Stimulated activated CD4-positive, alpha-beta T cell treated with anti-CD3 and anti-CD28 coated beads, Interleukin-4, amount 100 ng/mL, for 48 hours (primary cell): ENCODE results near the gene SLC39A9.
"Not testable (repeated sequence)": the region's sequence is repeated elsewhere in the genome, so short reads cannot be mapped to it uniquely, and the experiment has no call there.

Experiments used
- DNase-seq, 2 donors: peaks; one replicate each; pipeline ENCODE4 v3.0.0-alpha.2; 2020; ENCODE audit warnings: low read depth in 2 of 2

SLC39A9 gene

GRCh38 chr14:69368381-69368780, 30.1 kb upstream of the SLC39A9 start:
- no peak for DNase-seq

GRCh38 chr14:69370061-69370460, 28.4 kb upstream of the SLC39A9 start:
- no peak for DNase-seq

GRCh38 chr14:69372146-69372545, 26.3 kb upstream of the SLC39A9 start:
- DNase-seq = no peak

GRCh38 chr14:69373104-69373503, 25.4 kb upstream of the SLC39A9 start:
- DNase-seq = no peak

- DNase-seq = no peak
Observed at GRCh38 chr14:69374235-69374634, 24.3 kb upstream of the SLC39A9 start.

GRCh38 chr14:69375182-69375581, 23.3 kb upstream of the SLC39A9 start:
- no peak for DNase-seq

- no peak for DNase-seq
Observed at GRCh38 chr14:69375722-69376121, 22.8 kb upstream of the SLC39A9 start.

GRCh38 chr14:69376439-69376838, 22.1 kb upstream of the SLC39A9 start:
- no peak for DNase-seq

GRCh38 chr14:69378274-69378673, 20.2 kb upstream of the SLC39A9 start:
- no peak for DNase-seq

- no peak for DNase-seq
Observed at GRCh38 chr14:69387311-69387710, 11.2 kb upstream of the SLC39A9 start.

- DNase-seq = not testable (repeated sequence)
Observed at GRCh38 chr14:69391400-69391799, 7.1 kb upstream of the SLC39A9 start.

- DNase-seq = no peak
Observed at GRCh38 chr14:69392481-69392880, 6.0 kb upstream of the SLC39A9 start.

- no peak for DNase-seq
Observed at GRCh38 chr14:69395929-69396328, 2.6 kb upstream of the SLC39A9 start.

- no peak for DNase-seq
Observed at GRCh38 chr14:69398818-69399210, 322 bp downstream of the SLC39A9 start.

GRCh38 chr14:69399750-69400149, 1.3 kb downstream of the SLC39A9 start:
- DNase-seq = no peak

- no peak for DNase-seq
Observed at GRCh38 chr14:69400154-69400553, 1.7 kb downstream of the SLC39A9 start.

GRCh38 chr14:69401841-69402240, 3.3 kb downstream of the SLC39A9 start:
- DNase-seq = no peak

GRCh38 chr14:69404478-69404877, 6.0 kb downstream of the SLC39A9 start:
- DNase-seq = no peak

- DNase-seq = no peak
Observed at GRCh38 chr14:69404883-69405282, 6.4 kb downstream of the SLC39A9 start.

- no peak for DNase-seq
Observed at GRCh38 chr14:69405762-69406161, 7.3 kb downstream of the SLC39A9 start.

- no peak for DNase-seq
Observed at GRCh38 chr14:69408331-69408960, 10.0 kb downstream of the SLC39A9 start.

- DNase-seq = no peak
Observed at GRCh38 chr14:69413483-69413882, 15.0 kb downstream of the SLC39A9 start.

- not testable (repeated sequence) for DNase-seq
Observed at GRCh38 chr14:69416087-69416486, 17.6 kb downstream of the SLC39A9 start.

GRCh38 chr14:69423279-69423678, 24.8 kb downstream of the SLC39A9 start:
- no peak for DNase-seq
